H1 (cell line): ENCODE measurements around the gene GRID1. TPM values are rescaled to one million over a fixed set of nuclear protein-coding genes. Genes with fewer than 3 reads are reported as not detected.

ENCODE experiments used
- CTCF ChIA-PET: fragments of 300-600 bp; sonication (Branson Sonifier 250); formaldehyde crosslinking; loops from one replicate; lab custom pipeline; 2021; ENCODE audit not compliant: partially characterized antibody; lab: Charles Lee
- POLR2A ChIA-PET: fragments of 300-600 bp; sonication (Branson Sonifier 250); formaldehyde crosslinking; loops from one replicate; lab custom pipeline; 2021; ENCODE audit warnings: inconsistent platforms; ENCODE audit not compliant: partially characterized antibody; lab: Charles Lee
- DNase-seq, 2 experiments: peaks; one replicate each; pipeline versions ENCODE4 v3.0.0 to v3.0.0-alpha.2; 2010 to 2022; ENCODE audit warnings: low spot score in 2 of 2, low read depth in 1 of 2, mixed read lengths in 1 of 2
- FAIRE-seq: peaks from 2 replicates; lab custom pipeline; 2011; peaks lifted over from hg19 to GRCh38; lab: Jason Lieb, UNC
- H2AFZ ChIP-seq: 2 replicates; pipeline ENCODE4 v1.8.1; 2012; ENCODE audit warnings: low read length, inconsistent platforms
- H2AK5ac ChIP-seq: 2 replicates; pipeline ENCODE4 v1.6.1; 2013; ENCODE audit warnings: low read depth, low read length
- H2BK120ac ChIP-seq: replicated peaks from 2 replicates; pipeline ENCODE3; 2013; ENCODE audit warnings: low read depth, low read length, inconsistent platforms
- H2BK12ac ChIP-seq: 2 replicates; pipeline ENCODE4 v1.6.1; 2013; ENCODE audit warnings: low read depth, low read length
- H2BK15ac ChIP-seq: 2 replicates; pipeline ENCODE4 v1.6.1; 2013; ENCODE audit warnings: low read length
- H2BK20ac ChIP-seq: 2 replicates; pipeline ENCODE4 v1.6.1; 2013; ENCODE audit warnings: low read length
- H2BK5ac ChIP-seq: 2 replicates; pipeline ENCODE4 v1.6.1; 2013; ENCODE audit warnings: low read depth, low read length
- H3K14ac ChIP-seq: 2 replicates; pipeline ENCODE4 v1.6.1; 2013; ENCODE audit warnings: inconsistent platforms; ENCODE audit not compliant: insufficient read length
- H3K18ac ChIP-seq: 2 replicates; pipeline ENCODE4 v1.6.1; 2013; ENCODE audit warnings: low read length; ENCODE audit errors: extremely low read depth
- H3K23ac ChIP-seq: 2 replicates; pipeline ENCODE4 v1.6.1; 2013; ENCODE audit warnings: inconsistent platforms; ENCODE audit not compliant: insufficient read length
- H3K23me2 ChIP-seq: 2 replicates; pipeline ENCODE4 v1.6.1; 2013; ENCODE audit warnings: low read depth, low read length
- H3K27ac ChIP-seq: 2 replicates; pipeline ENCODE4 v1.6.1; 2011; ENCODE audit warnings: low read depth, low read length, inconsistent platforms
- H3K27me3 ChIP-seq, 4 experiments: replicated peaks in 1 of 4; 1 replicate in 1 of 4; 2 replicates in 3 of 4; pipeline versions ENCODE4 v1.6.1 to v1.8.1; 2011 to 2013; ENCODE audit warnings: low read length in 3 of 4, mild to moderate bottlenecking in 3 of 4, inconsistent platforms in 2 of 4, mixed read lengths in 2 of 4, moderate library complexity in 1 of 4; ENCODE audit not compliant: control insufficient read depth in 3 of 4, insufficient read depth in 3 of 4; ENCODE audit errors: extremely low read depth in 1 of 4
- H3K36me3 ChIP-seq, 4 experiments: 2 replicates each; pipeline versions ENCODE4 v1.6.1 to v1.8.1; 2011 to 2013; ENCODE audit warnings: mild to moderate bottlenecking in 4 of 4, low read length in 3 of 4, moderate library complexity in 2 of 4, control low read depth in 1 of 4, inconsistent platforms in 1 of 4; ENCODE audit not compliant: insufficient read depth in 4 of 4, control insufficient read depth in 2 of 4
- H3K4ac ChIP-seq: replicated peaks from 2 replicates; pipeline ENCODE3; 2013; ENCODE audit warnings: low read length, low read depth, mixed read lengths, inconsistent platforms; ENCODE audit not compliant: insufficient read length
- H3K4me1 ChIP-seq, 4 experiments: replicated peaks in 1 of 4; 1 replicate in 1 of 4; 2 replicates in 3 of 4; pipeline versions ENCODE4 v1.6.1 to v1.8.1; 2011 to 2013; ENCODE audit warnings: low read length in 3 of 4, inconsistent platforms in 2 of 4, mixed read lengths in 1 of 4; ENCODE audit not compliant: insufficient read depth in 4 of 4, control insufficient read depth in 3 of 4
- H3K4me2 ChIP-seq, 2 experiments: 2 replicates each; pipeline versions ENCODE4 v1.6.1 to v1.8.1; 2011 to 2013; ENCODE audit warnings: low read depth in 2 of 2, low read length in 2 of 2, control low read depth in 1 of 2, inconsistent platforms in 1 of 2, mild to moderate bottlenecking in 1 of 2; ENCODE audit not compliant: insufficient read depth in 1 of 2
- H3K4me3 ChIP-seq, 4 experiments: fragments of 200-600, 300-600 bp in 1 of 4; sonication (generic), shearing (Covaris generic), sonication (Bioruptor Twin) in 1 of 4; 2 replicates each; pipeline versions ENCODE4 v1.5.1 to v1.8.1; 2011 to 2016; ENCODE audit warnings: low read length in 4 of 4, low read depth in 3 of 4, control low read depth in 2 of 4, inconsistent platforms in 2 of 4, mild to moderate bottlenecking in 2 of 4, mixed read lengths in 1 of 4, moderate library complexity in 1 of 4; ENCODE audit not compliant: insufficient read depth in 2 of 4; ENCODE audit errors: extremely low read depth in 1 of 4
- H3K56ac ChIP-seq: replicated peaks from 2 replicates; pipeline ENCODE3; 2013; ENCODE audit warnings: low read depth, mild to moderate bottlenecking, mixed read lengths, low read length, inconsistent platforms; ENCODE audit not compliant: insufficient read length
- H3K79me1 ChIP-seq: 2 replicates; pipeline ENCODE4 v1.6.1; 2013; ENCODE audit warnings: low read depth, low read length, control low read depth
- H3K79me2 ChIP-seq, 2 experiments: 2 replicates each; pipeline versions ENCODE4 v1.6.1 to v1.8.1; 2012 to 2013; ENCODE audit warnings: low read length in 2 of 2, mild to moderate bottlenecking in 2 of 2, inconsistent platforms in 1 of 2; ENCODE audit not compliant: insufficient read depth in 2 of 2, control insufficient read depth in 1 of 2
- H3K9ac ChIP-seq, 4 experiments: replicated peaks in 1 of 4; 1 replicate in 1 of 4; 2 replicates in 3 of 4; pipeline versions ENCODE4 v1.6.1 to v1.8.1; 2011 to 2013; ENCODE audit warnings: low read depth in 3 of 4, low read length in 3 of 4, control low read depth in 2 of 4, mild to moderate bottlenecking in 2 of 4, moderate library complexity in 2 of 4, inconsistent platforms in 1 of 4; ENCODE audit errors: extremely low read depth in 1 of 4
- H3K9me3 ChIP-seq, 2 experiments: 2 replicates each; pipeline versions ENCODE4 v1.6.1 to v1.8.1; 2012 to 2013; ENCODE audit warnings: mild to moderate bottlenecking in 2 of 2, moderate library complexity in 2 of 2, control low read depth in 1 of 2, inconsistent platforms in 1 of 2, low read depth in 1 of 2, low read length in 1 of 2, mixed read lengths in 1 of 2; ENCODE audit not compliant: insufficient read depth in 2 of 2
- H4K20me1 ChIP-seq, 2 experiments: replicated peaks in 1 of 2; 2 replicates each; pipeline versions ENCODE3 to v1.8.1; 2011 to 2013; ENCODE audit warnings: inconsistent platforms in 2 of 2, low read length in 2 of 2, mild to moderate bottlenecking in 1 of 2; ENCODE audit not compliant: insufficient read depth in 2 of 2, control insufficient read depth in 1 of 2
- H4K5ac ChIP-seq: 2 replicates; pipeline ENCODE4 v1.6.1; 2013; ENCODE audit warnings: low read length, low read depth, mixed read lengths, inconsistent platforms; ENCODE audit not compliant: insufficient read length
- H4K8ac ChIP-seq: 2 replicates; pipeline ENCODE4 v1.8.0; 2013; ENCODE audit warnings: mild to moderate bottlenecking, moderate library complexity, low read length, inconsistent platforms; ENCODE audit not compliant: insufficient read depth; ENCODE audit errors: extremely low read depth
- H4K91ac ChIP-seq: replicated peaks from 2 replicates; pipeline ENCODE3; 2013; ENCODE audit warnings: low read length, mixed read lengths, inconsistent platforms; ENCODE audit not compliant: insufficient read length
- CREB1 ChIP-seq: IDR thresholded peaks from 2 replicates; pipeline ENCODE4 v1.6.1; 2012; ENCODE audit warnings: inconsistent platforms
- HDAC6 ChIP-seq: IDR thresholded peaks from one replicate; pipeline ENCODE4 v1.7.1; 2012; ENCODE audit warnings: low read depth, mild to moderate bottlenecking, inconsistent platforms, low read length, moderate library complexity
- JUN ChIP-seq: IDR thresholded peaks from 2 replicates; pipeline ENCODE4 v1.6.1; 2011; ENCODE audit warnings: low read depth, mild to moderate bottlenecking, improper control_type of control experiment, low read length
- KDM1A ChIP-seq: fragments of 200-600, 300-600 bp; sonication (generic); IDR thresholded peaks from 2 replicates; pipeline ENCODE4 v1.7.1; 2016; ENCODE audit warnings: mild to moderate bottlenecking, low read length, borderline replicate concordance
- NRF1 ChIP-seq: IDR thresholded peaks from 2 replicates; pipeline ENCODE4 v1.6.1; 2011; ENCODE audit warnings: mild to moderate bottlenecking, low read depth, low read length, improper control_type of control experiment
- POLR2A ChIP-seq, 2 experiments: IDR thresholded peaks; 1 replicate in 1 of 2; 2 replicates in 1 of 2; pipeline ENCODE4 v1.6.1; 2011; ENCODE audit warnings: low read depth in 2 of 2, low read length in 2 of 2, mild to moderate bottlenecking in 2 of 2; ENCODE audit errors: control extremely low read depth in 1 of 2
- POU5F1 ChIP-seq: IDR thresholded peaks from 2 replicates; pipeline ENCODE4 v1.6.1; 2011; ENCODE audit warnings: low read depth, mild to moderate bottlenecking, low read length, moderate library complexity
- RBBP5 ChIP-seq: IDR thresholded peaks from 2 replicates; pipeline ENCODE4 v1.7.1; 2012; ENCODE audit warnings: low read depth, mild to moderate bottlenecking, inconsistent platforms, low read length, moderate library complexity, borderline replicate concordance
- SIN3A ChIP-seq, 2 experiments: IDR thresholded peaks in 1 of 2; conservative IDR thresholded peaks in 1 of 2; 2 replicates each; pipeline ENCODE4 v1.6.1; 2011 to 2012; ENCODE audit warnings: low read length in 2 of 2, improper control_type of control experiment in 1 of 2, low read depth in 1 of 2, mild to moderate bottlenecking in 1 of 2
- SP2 ChIP-seq: IDR thresholded peaks from 2 replicates; pipeline ENCODE4 v1.6.1; 2012; ENCODE audit warnings: mild to moderate bottlenecking, low read length, inconsistent platforms
- WGBS, 2 experiments: shearing (Covaris generic) in 1 of 2; methylation state at CpG; one replicate each; pipeline versions ENCODE4 v1.1.6 to v1.1.7; 2013 to 2015; ENCODE audit warnings: low lambda C conversion rate in 2 of 2, mixed read lengths in 2 of 2, inconsistent platforms in 1 of 2, low coverage in 1 of 2, missing lambda C conversion rate in 1 of 2; ENCODE audit not compliant: insufficient replicate concordance in 2 of 2, insufficient coverage in 1 of 2, insufficient read length in 1 of 2; ENCODE audit errors: extremely low coverage in 1 of 2, missing lambda C conversion rate in 1 of 2; 5-methylcytosine and 5-hydroxymethylcytosine counted together
- polyA plus RNA-seq, 7 experiments: library from polyadenylated mRNA; depleted of rRNA in 3 of 7; stranded (reverse) in 5 of 7; unstranded in 2 of 7; fragments of >200 nt in 5 of 7; fragments of 200-250 nt in 2 of 7; gene quantifications; 1 replicate in 5 of 7; 2 replicates in 1 of 7; 4 replicates in 1 of 7; pipeline versions ENCODE4 v1.2.1 to v1.2.3, GENCODE V29; 2011 to 2013; ENCODE audit warnings: missing spikeins in 2 of 7, mixed read lengths in 2 of 7
- total RNA-seq: library from RNA; stranded (reverse); fragmentation: NEBNext Ultra II Directional; extraction: Animal tissue kit (Norgen Biotek cat#: 25700); gene quantifications from 2 replicates; pipeline ENCODE4 v1.2.1, GENCODE V29; 2021
- TF ChIP-seq, protein P1 (sequence below): IDR thresholded peaks from 2 replicates; pipeline ENCODE4 v1.6.1; 2012; ENCODE audit warnings: inconsistent platforms

The GRID1 gene
- total and polyA plus RNA-seq, 2 of the 8 experiments (the other 6 are each of a cell fraction or from before 2014, with no cell fraction given) = 0.22 to 0.30 TPM

DNA sequence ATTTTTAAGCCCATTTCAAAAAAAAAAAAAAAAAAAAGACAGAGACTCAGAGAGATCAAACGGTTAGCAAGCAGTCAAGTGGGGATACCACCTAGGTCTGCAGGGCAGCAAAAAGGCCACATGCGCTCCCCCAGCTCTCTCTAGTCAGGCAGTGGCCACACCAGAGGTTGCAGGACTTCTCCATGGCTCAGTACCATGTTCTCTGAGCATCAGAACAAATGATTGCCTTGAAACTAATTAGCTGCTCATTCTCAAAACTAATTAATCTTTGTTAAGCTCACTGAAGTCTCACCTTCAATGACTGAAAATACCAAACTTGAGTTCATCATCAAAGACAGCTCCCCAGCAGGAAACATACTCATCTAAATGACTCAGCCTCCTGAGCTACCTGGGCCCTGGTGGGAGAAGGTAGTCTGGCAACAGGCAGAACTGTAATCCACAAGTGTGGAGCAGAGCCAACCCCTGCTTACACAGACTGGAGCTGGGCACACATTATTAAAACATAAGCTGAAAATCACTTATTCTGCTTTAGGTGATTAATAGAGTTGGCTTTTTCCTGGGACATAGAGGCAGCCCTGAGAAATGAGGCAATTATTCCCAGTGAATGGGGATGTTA, 319.6 kb downstream of the GRID1 start:
- Histone ChIP-seq H3K23me2 (no peaks in the 10 kb centered on the region), H3K27me3 (no peaks in the 10 kb centered on the region), H3K79me1 (no peaks in the 10 kb centered on the region), H3K18ac (no peak overlapping the region), H2BK20ac (no peak overlapping the region), H3K36me3 (no peaks in the 10 kb centered on the region), H4K20me1 (no peaks in the 10 kb centered on the region), H2AK5ac (no peak overlapping the region), H2BK12ac (no peak overlapping the region), H4K91ac (no peak overlapping the region), H4K5ac (no peak overlapping the region), H3K9me3 (no peaks in the 10 kb centered on the region), H3K4ac (no peak overlapping the region), H3K56ac (no peak overlapping the region), H2BK15ac (no peak overlapping the region), H3K4me2 (no peak overlapping the region), H3K14ac (no peak overlapping the region), H3K9ac (no peak overlapping the region), H4K8ac (no peak overlapping the region), H3K4me3 (no peak overlapping the region), H3K79me2 (no peaks in the 10 kb centered on the region), H2AFZ (no peak overlapping the region), H3K23ac (no peak overlapping the region), H2BK5ac (no peak overlapping the region), H2BK120ac (no peak overlapping the region), H3K27ac (no peak overlapping the region), H3K4me1 (no peaks in the 10 kb centered on the region)
- WGBS, 2 experiments = 100% methylated on average over 1 of the region's 2 CpGs; no CpG with 5 or more reads in 1 of the 2 experiments
- DNase-seq (no peak), FAIRE-seq (no peak)
- ChIA-PET POLR2A (no interaction called here), CTCF (interaction anchor here (0.6 to 1.6 kb wide), 6 partner anchors 13 to 319 kb away, joined by 3 to 4 read pairs (median 4); no protein-coding TSS in a partner anchor)
- TF ChIP-seq CREB1 (no peak), JUN (no peak), KDM1A (no peak), SIN3A (conservative IDR thresholded peaks at IDR 0.05 in 1 of 2, IDR thresholded peaks at IDR 0.05 in 1 of 2; ENCODE audit: low read depth in 1 of 2, low read length in 2 of 2) (no peak), SP2 (no peak), POU5F1 (no peak), POLR2A (IDR thresholded peaks at IDR 0.05; ENCODE audit: control extremely low read depth in 1 of 2, low read depth in 2 of 2, low read length in 2 of 2) (no peak), HDAC6 (no peak), NRF1 (no peak), RBBP5 (no peak)
- TF ChIP-seq, protein P1, sequence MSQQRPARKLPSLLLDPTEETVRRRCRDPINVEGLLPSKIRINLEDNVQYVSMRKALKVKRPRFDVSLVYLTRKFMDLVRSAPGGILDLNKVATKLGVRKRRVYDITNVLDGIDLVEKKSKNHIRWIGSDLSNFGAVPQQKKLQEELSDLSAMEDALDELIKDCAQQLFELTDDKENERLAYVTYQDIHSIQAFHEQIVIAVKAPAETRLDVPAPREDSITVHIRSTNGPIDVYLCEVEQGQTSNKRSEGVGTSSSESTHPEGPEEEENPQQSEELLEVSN = no peak
